G401 (cell line): ENCODE results near the gene PLEKHA1. TPM values are rescaled to one million over a fixed set of nuclear protein-coding genes. Genes with fewer than 3 reads are reported as not detected.

ENCODE experiments used
- DNase-seq: peaks from one replicate; pipeline ENCODE4 v3.0.0-alpha.2; 2015; ENCODE audit warnings: low spot score
- in situ Hi-C: cut with HindIII; loops from 2 replicates; pipeline ENCODE4 v1.10.0; 2016; ENCODE audit warnings: low sequenced_read_pairs, mixed read lengths
- total RNA-seq: library from RNA; depleted of rRNA; stranded (reverse); fragments of >200 nt; shearing (Covaris generic); gene quantifications from 2 replicates; pipeline ENCODE4 v1.2.3, GENCODE V29; 2014; rRNA removed

Gene PLEKHA1
- total RNA-seq, 1 experiment from 2014 or later = 21.3 TPM

DNA sequence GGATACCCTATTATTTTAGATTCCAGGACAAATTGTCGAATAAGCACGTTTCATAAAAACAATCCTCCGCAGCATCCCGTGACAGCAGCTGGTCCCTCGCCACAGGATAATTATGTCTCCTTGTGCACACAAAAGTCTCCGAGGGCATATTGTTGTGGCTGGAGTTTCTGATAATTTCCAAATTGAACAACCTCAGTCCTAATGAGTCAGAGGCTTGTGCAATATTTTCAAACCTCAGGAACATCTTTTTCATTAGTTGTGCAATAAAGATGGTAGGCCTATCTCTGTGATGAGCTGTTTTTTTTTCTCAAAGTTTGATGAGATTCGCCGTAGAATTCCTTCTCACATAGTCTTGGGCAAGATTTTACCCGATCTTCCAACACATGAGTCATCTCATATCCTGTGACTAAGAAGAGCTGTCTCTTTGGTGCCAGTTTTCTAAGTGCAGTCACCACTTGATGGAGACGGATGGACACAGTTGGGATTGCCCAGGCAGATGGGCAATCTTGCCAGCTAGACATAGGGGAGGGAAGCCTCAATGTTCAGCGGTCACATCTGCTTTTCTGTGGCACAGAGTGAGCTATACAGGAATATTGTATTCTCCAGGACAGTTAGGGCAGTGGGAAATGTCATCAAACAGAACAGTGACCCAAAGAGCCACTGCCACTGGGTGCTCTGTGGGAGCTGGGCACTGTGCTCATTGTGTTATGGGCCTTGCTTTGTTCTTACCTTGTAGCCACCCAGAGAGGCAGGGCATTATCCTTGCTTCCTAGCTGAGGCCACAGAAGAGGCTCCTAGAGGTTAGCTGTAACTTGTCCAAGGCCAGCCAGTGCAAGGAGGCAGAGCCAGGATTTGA, 94.6 kb downstream of the PLEKHA1 start:
- in situ Hi-C loops = no loop called here
- DNase-seq = no peak

DNA sequence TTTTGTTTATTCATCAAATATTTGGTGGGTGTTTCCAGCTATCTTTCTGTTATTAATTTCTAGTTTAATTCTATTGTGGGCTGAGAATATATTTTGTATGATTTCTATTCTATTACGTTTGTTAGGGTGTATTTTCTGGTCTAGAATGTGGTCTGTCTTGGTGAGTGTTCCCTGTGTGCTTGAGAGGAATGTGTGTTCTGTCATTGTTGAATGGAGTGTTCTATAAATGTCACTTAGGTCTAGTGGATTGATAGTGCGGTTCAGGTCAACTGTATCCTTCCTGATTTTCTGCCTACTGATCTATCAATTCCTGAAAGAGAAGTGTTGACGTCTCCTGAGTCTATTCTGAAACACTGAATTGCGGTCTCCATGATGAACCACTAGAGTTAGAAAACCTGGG, 95.3 kb downstream of the PLEKHA1 start:
- no peak for DNase-seq
- in situ Hi-C loops = no loop called here

DNA sequence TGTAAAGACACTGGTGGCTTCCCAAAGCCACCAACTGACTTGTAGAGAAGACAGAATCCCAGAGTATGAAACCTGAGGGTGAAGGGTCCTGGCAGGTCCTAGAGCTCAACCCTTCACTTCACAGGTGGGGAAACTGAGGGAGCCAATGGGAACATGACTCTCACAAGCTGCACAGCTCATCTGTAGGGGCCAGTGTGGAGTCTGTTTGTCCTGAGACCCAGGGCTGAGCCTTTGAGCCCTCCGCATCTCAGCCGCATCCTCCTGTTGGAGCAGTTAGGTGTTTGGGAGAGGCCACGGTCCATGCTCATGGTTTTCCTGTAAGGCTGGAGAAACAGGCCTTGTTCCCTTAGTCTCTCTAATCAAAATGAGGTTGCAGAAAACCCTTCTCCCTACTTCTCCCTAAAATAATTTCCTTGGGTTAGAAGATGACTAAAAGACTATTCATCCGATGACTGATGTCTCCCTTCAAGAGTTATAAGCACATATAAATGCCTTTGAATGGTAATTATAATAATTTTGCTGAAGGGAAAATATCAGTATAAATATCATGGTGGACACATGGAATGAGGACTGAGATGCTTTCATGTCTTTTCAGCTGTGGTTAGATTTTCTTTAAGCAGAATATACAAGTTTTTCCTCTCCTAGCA, 97.1 kb downstream of the PLEKHA1 start:
- DNase-seq = no peak
- in situ Hi-C loops = no loop called here

DNA sequence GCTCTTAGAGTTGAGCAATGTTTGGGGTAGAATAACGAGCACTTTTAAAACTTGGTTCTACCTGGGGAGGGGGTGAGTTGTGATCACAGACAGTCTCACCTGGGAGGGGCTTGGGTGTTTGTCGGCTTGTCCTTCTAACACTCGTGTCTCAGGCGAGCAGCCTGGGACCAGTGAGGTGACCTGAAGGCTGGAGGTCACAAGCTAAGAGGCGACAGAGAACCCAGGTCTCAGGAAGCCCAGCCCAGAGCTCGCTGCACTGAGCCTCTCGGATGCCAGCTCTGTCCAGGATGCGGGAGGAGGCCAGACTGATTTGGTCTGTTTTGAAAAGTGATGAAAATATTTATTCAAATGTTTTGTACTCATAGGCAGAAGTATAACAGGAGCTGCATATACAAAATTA, 98.6 kb downstream of the PLEKHA1 start:
- no peak for DNase-seq
- in situ Hi-C loops = no loop called here

DNA sequence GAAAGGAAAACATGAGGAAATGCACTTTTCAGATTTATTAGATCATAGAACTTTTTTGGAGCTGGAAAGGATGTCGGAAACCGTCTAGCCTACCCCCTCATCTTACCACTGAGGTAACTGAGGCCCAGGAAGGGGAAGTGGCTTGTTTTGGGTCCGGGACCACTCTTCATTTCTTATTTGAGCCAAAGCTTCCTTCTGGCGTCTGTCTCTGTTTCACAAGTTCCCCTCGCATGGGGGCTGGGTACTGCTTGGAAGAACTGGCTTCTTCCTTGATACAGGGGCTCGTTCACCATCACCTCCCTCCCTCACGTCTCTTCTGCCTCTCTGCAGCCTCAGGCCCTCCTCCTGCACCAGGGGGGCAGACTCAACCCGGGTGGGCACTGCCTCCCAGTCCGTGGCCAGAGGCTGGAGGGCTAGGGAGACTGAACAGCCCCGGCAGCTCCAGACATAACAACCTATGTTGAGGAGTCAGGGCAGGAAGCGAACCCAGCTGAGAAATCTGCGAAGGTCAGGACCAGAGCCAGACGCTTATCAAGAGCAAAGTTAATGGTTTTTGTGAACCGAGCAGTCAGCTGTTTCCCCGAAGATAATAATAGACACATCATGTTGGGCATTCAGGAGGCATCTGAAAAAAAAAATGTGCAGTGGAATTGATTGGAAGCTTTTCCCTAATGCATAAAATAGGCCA, 99.8 kb downstream of the PLEKHA1 start:
- no peak for DNase-seq
- in situ Hi-C loops = no loop called here

DNA sequence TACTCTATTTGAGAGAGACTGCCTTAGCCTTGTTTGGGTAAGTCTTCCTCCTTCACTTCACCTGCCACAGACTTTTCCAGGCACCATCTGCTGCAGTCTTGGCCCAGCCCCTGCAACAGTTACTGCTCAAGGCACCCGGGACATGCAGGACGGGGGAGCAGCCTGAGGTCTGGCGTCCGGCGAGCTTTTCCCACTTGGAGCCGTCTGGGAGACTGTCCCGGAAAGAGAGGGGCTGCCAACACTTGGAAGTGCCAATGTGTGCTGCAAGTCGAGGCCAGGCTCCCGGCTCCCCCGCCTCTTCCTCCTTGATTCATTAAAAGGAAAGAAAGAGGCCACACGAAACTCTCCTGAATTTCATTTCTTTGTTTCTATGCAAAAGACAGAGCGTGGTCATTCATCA, 100.6 kb downstream of the PLEKHA1 start:
- in situ Hi-C loops = no loop called here
- peak; percentile 36 for DNase-seq

DNA sequence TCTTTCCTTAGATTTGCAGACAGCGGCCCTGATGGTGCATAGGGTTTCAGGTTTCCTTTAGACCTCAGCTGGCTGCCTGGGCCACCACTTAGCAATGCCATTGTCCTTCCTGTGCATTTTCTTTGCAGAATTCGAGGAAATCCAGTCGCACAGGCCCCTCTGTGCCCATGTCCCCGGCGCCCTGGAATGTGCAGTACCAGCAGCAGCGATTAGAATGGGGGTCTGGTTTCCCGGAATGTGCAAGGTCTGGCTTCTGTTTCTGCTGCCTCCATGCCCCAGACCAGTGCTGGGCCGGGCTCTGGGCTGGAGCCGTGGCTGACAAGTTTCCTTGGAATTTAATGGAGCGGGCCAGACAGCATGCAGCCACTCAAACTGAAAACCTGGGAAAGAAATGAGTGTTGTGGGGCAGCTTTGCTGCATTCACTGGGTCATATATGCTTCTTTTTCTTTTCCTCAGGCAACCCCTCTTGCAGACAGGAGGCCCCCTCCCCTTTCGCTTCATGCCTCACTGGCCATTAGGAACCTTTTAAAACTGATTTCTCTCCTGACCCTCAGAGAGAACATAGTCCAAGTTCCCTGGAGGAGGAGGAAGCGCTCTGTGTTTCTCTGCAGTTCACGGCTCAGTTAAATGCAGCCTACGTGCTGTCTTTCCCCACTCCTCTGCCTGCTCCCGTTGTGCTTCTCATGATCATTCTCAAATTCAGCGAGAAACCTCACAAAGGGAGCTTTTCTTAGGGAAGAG, 101.3 kb downstream of the PLEKHA1 start:
- DNase-seq = no peak
- in situ Hi-C loops = no loop called here

DNA sequence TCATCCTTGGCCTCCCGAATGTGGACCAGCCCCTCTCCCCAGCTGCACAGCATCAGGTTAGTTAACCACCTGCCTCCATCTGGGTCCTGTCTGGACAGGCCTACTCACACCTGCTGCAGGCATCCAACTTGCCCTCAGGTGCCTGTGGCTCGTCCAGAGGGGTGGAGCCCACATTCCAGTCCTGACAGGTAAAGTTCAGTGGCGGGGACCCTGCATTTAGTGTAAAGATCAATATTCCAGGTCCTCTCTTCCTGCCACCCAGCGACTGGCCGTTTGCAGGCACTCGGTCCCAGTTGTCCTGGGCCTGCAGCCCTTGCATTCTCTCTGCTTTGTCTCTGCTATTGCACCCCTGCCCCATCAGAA, 101.8 kb downstream of the PLEKHA1 start:
- in situ Hi-C loops = no loop called here
- no peak for DNase-seq

DNA sequence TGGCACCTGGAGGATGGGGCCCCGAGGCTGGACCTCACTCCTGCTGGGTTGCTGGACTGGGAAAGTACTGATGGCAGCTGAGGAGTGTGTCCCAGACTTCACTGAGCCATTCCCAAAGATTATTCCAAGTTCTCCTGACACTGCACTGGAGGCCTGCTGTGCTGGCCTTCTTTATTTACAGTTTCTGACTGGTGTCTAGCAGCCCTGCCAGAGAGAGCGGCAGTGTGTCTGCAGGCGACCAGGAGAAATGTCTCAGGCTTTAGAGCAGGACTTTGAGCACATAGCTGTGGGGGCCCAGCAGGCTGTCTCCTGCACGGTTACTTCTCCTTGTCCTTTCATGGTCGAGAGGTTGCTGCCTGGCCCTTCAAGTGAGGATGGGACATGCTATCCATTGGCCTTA, 102.9 kb downstream of the PLEKHA1 start:
- DNase-seq = no peak
- in situ Hi-C loops = no loop called here

DNA sequence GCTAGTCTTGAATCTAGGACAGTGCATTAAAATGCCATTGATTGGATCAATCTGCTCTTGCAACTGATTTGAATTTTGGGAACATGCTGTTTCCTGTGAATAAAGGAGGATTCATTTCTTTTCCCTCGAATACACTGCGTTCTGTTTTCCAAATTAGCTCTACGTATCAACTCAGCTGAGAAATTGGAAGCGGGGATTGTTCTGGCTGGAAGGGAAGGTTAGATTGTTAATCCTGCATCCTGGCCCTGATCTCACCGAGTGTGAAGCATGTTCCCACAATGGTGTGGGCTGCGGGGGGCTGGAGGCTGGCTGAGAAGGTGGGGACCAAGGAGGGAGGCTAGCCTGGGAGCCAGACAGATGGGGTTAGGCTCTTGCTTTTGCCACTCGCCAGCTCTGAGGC, 104.5 kb downstream of the PLEKHA1 start:
- in situ Hi-C loops = no loop called here
- peak; percentile 23 for DNase-seq

DNA sequence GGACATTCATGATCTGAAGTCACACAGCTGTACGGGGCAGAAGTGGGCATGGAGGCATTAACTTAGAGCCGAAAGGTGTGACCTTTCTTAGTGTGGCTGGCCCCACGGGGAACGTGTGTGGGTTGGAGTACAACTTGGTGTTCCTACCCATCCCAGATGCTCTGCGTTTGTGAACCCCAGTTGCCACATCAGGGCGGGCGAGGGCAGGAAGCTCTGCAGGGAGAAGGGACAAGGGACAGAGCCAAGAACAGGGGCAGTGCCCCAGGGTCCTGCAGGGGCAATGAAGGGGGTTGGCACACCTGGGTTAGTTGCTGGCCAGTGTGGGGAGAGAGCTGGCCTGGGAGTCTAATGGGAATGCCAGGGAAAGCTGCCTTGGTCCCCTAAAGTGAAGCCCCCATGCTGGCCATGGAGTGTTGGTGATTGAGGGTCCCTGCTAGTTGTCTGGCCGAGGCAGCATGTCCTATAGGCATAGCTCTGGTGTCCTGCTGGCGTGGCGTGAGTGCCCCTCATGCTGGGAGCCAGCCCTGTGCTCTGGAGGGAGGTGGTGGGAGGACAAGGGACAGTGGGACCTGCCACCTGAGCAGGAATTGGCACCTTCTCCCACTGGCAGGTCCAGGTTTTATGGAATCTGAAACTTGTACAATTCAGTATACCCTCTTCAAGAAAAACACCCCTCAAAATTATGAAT, 105.8 kb downstream of the PLEKHA1 start:
- in situ Hi-C loops = no loop called here
- no peak for DNase-seq

DNA sequence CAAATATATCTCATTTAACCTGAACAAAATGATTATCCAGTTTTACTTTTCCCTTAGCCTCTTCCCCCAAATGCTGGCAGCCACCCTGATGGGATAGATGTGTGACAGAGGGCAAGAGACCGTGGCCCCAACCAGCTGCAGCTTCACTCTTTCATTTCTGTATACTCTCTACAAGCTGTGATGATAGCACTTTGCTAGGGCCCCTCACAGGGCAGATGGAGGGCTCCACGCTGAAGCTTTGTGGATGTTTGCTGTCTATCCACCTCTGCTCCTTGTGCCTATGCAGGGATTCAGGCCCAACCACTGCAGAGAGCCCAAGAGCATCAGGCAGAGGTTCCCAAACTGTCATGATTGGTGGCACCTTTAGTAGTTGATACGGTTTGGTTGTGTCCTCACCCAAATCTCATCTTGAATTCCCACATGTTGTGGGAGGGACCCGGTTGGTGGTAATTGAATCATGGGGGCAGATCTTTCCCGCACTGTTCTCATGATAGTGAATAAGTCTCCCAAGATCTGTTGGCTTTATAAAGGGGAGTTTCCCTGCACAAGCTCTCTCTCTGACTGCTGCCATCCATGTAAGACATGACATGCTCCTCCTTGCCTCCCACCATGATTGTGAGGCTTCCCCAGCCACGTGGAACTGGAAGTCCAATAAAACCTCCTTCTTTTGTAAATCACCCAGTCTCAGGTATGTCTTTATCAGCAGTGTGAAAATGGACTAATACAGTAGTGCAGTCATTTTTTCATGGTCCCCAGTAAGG, 107.0 kb downstream of the PLEKHA1 start:
- in situ Hi-C loops = no loop called here
- DNase-seq = no peak

Other genes with a start within 250 kb of the PLEKHA1 start
- not detected in 2 replicates for gene BTBD16, start 103.4 kb upstream of the PLEKHA1 start, total RNA-seq
- not detected in 2 replicates for gene ARMS2, start 79.9 kb downstream of the PLEKHA1 start, total RNA-seq
- 4.5 and 9.2 TPM in 2 replicates for gene HTRA1, start 86.8 kb downstream of the PLEKHA1 start, total RNA-seq
- gene DMBT1, start 186.0 kb downstream of the PLEKHA1 start, total RNA-seq = not detected in 2 replicates